Stimulated activated CD4-positive, alpha-beta T cell treated with anti-CD3 and anti-CD28 coated beads, Interleukin-12 subunit alpha, Interleukin-12 subunit beta, amount 100 ng/mL, for 24 hours (primary cell): ENCODE measurements around the gene SLC7A7.
A peak's percentile ranks its signal among the peaks of the same experiment; 100 is the strongest.
"Not testable (repeated sequence)": the region's sequence is repeated elsewhere in the genome, so short reads cannot be mapped to it uniquely, and the experiment has no call there.

Experiments used
- DNase-seq, 2 experiments: peaks; one replicate each; pipeline ENCODE4 v3.0.0-alpha.2; 2020; ENCODE audit warnings: low read depth in 2 of 2

The SLC7A7 gene

DNA sequence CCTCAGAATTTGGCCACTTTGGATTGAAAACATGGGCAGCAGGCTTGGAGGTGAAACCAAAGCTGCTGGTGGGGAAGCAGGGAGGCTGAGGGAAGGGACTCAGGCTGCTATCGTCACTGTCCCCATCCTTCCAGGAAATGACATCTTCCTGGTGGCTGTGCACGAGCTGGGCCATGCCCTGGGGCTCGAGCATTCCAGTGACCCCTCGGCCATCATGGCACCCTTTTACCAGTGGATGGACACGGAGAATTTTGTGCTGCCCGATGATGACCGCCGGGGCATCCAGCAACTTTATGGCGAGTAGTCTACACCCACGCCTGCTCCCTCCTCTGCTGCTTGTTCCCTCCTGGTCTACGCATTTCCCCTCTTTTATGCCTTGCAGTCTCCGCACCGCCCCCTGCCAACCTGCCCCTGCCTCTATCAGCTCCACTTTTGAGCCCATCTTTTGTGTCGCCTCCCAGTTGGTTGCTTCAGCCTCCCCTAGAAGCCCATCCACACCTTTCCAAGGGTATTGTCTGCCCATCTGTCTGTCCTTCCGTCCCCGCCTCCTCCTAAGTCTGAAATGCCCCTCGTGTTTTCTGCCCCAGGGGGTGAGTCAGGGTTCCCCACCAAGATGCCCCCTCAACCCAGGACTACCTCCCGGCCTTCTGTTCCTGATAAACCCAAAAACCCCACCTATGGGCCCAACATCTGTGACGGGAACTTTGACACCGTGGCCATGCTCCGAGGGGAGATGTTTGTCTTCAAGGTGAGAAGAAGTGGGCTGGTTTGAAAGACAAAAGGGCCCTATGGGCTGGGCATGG lies 28.1 kb upstream of the SLC7A7 start:
- DNase-seq, result no peak

DNA sequence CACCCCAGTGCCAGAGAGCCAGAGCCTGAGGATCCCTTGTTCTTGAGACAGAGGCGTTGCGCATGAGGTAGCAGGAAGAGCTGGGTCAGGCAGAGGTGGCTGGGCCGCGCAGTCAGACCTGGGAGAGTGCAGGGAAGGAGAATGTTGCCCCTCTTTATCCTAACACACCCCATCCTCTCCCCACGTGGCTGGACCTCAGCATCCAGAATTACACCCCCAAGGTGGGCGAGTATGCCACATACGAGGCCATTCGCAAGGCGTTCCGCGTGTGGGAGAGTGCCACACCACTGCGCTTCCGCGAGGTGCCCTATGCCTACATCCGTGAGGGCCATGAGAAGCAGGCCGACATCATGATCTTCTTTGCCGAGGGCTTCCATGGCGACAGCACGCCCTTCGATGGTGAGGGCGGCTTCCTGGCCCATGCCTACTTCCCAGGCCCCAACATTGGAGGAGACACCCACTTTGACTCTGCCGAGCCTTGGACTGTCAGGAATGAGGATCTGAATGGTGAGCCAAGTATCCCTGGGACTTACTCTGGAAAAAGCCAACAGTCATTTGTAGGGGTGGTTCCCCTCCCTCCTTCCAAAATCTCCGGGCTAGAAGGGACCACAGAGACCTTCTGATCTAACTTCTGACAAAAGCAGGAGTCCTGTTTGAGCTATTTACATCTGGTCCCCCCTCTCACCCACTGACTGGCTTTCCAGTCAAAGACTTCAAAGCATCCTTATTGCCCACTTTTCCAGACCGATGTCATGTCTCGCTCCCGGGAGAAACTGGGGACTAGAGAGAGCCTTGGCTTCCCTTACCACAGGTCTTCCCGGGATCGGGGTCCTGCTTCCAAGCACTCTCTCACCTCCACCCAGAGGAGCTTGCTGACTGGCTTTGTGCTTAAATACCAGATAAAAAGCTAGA lies 27.2 kb upstream of the SLC7A7 start:
- DNase-seq, result no peak

GRCh38 chr14:22841769-22842168 lies 26.5 kb upstream of the SLC7A7 start:
- DNase-seq, result no peak

- DNase-seq, result no peak
These were observed 26.1 kb upstream of the SLC7A7 start for GRCh38 chr14:22841311-22841710.

GRCh38 chr14:22839159-22839779 lies 24.0 kb upstream of the SLC7A7 start:
- no peak for DNase-seq

DNA sequence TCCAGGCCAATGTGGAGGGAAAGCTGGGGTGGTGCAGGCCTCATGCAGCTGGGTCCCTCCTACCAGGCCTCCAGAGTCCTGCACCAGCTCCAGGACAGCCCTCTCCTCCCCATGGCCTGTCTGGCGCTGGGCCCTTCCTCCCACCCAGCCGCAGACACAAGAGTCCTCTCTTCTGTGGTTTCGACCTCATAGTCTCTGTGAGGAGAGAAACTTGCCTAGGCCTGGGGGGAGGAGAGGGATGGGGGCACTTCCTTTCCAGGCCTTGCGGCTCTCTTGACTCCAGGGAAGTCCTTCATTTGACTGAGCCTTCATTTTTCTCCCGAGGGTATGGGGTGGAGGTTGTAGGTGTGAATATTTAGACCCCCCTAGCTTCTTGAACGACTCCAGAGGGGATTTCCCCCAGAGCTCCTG lies 23.4 kb upstream of the SLC7A7 start:
- DNase-seq, result no peak

GRCh38 chr14:22837750-22838538 lies 22.7 kb upstream of the SLC7A7 start:
- DNase-seq, result no peak

DNA sequence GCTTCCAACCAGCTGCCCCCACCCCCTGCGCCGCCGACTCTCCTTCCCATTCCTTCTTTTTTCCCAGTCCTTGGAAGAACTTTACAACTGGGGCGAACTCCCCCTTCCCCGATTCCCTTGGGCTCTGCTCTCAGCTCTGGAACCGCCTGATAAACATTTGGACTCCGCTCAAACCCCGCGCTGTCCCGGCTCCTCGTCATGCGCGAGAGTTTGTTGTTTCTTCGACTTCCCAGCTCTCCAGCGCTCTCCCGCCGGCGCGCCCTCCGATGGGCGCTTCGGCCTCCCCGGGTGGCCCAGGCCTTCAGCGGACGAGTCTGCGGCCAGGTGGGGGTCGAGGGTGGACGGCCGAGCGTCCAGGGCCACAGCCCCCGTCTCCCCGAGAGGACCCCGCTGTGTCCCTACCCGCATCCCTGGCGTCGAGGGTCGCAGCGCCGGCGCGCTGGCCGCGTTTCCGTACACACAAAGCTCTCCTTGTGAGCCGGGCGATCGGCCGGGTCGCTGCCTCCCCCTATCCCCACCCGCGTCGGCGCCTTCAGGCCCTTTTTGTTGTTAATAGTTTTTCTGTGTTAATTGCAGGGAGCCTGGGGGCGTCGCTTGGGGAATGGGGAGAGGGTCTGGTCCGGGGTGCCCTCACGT lies 22.0 kb upstream of the SLC7A7 start:
- no peak for DNase-seq

GRCh38 chr14:22836301-22837113 lies 21.3 kb upstream of the SLC7A7 start, which contains the start of gene MMP14:
MMP14 (plus strand) TSS chr14:22836585; CDS start chr14:22836818, 233 bp downstream.
- DNase-seq, result no peak

- no peak for DNase-seq
These were observed 20.3 kb upstream of the SLC7A7 start for GRCh38 chr14:22835505-22835904.

DNA sequence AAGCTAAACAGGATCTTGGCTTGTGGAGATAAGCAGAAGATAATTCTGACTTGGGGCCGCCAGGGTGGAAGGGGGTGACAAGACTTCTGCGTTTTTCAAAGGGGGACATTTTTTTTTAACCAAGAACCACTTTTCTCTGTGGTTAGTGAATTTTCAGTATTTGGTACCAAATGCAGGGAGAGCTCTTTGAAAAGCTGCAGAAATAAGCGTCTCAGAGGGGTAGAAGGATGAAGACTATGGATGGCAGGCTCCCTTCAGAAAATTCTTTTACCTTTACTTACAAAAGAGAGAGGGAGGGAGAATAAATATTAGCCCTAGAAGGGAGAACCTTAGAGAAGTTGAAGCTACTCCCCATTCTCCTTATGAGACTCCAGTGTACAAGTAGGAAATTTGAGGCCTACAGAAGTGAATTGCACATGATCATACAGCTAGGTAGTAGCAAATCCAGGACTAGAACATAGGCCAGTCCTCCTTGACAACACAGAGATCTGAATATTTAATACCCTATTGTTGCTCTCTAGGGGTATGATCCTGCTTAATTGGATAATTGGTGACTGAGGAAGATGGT lies 15.3 kb upstream of the SLC7A7 start:
- no peak for DNase-seq

DNA sequence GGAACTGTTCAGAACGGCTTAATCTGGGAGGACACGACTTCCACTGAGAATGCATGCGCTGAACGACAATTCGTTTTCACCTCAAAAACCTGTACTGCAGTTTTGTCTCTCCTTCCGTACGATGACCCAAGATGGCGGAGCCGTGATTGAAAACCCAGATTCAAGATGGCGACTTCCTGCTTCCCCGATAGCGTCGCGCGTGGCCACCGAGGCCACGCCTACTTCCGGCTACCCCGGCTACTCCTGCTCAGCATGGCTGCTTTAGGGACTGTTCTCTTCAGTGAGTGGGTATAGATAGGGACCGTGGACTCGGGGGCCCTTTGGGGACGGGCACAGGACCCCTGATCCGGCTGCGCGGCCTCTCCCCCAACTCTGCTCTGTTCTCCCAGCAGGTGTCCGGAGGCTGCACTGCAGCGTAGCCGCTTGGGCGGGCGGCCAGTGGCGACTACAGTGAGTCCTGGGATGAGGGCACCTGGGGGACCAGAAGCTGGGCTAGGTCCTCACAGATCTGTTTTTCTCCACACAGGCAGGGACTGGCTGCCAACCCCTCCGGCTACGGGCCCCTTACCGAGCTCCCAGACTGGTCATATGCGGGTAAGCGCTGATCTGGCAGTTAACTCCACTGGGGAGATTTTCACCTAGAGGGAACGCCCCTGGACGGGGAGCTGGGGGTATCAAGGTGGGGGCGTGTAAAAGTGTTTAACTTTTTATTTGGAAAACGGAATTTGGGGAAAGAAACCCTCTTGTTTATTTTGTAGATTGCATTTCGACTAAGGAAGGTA lies 14.6 kb upstream of the SLC7A7 start, which contains the start of gene MRPL52:
Gene MRPL52 (plus strand): TSS at position 227 of the 782 bp plus-strand sequence. CDS start 26 bp downstream, at position 253.
- DNase-seq, result peak; percentile 81 to 85

GRCh38 chr14:22829076-22829660 lies 13.9 kb upstream of the SLC7A7 start:
- DNase-seq, result not testable (repeated sequence)

DNA sequence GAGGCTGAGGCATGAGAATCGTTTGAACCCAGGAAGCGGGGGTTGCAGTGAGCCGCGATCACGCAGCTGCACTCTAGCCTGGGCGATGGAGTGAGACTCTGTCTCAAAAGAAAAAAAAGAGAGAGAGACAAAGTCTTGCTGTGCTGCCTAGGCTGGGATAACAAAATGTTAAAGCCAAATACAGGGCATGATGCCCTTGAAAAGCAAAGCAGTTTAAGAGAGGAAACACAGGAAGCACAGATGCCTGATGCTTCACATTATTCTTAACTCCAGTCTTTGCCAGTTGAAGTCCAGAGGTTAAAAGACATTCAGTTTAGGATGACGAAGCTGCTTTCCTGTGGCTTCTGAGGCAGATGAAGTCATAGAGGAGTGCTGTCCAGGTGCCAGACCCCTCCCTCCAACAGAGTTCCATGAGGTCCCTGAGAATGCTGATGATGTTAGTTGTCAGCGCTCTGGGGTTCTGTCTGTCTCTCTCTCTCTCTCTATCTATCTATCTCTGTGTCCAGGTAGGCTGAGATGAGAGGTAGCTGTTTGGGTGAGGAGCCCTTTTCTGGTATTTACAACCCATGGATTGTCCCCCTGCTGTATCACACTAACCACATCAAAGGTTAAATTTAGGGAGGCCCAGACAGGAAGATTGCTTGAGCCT lies 9.6 kb upstream of the SLC7A7 start:
- no peak for DNase-seq

DNA sequence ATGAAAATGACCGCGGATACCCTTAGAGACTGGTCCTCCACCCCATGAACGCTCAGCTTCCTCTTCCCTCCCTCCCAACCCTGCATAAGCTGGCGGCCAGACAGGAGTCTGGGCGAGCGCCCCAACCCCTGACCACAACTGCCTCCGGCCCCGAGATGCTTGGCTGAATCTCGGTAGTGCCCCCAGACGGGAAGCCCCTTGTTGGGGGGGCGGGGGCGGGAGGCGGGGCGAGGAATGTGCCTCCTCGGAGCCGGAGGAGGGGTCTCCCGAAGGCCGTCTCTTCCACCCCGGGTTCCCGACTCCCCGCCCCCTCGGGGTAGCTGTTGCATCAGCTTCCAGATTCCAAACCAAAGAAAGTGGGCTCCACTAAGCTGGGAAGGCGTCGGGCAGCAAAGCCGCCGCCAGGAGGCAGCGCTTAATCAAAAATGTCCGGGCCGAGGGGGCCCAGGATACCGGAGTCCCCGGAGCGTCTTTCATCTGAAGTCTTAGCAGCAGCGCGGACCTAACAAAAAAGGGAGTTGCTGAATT lies 7.4 kb upstream of the SLC7A7 start:
- DNase-seq, result peak; percentile 40 to 62

DNA sequence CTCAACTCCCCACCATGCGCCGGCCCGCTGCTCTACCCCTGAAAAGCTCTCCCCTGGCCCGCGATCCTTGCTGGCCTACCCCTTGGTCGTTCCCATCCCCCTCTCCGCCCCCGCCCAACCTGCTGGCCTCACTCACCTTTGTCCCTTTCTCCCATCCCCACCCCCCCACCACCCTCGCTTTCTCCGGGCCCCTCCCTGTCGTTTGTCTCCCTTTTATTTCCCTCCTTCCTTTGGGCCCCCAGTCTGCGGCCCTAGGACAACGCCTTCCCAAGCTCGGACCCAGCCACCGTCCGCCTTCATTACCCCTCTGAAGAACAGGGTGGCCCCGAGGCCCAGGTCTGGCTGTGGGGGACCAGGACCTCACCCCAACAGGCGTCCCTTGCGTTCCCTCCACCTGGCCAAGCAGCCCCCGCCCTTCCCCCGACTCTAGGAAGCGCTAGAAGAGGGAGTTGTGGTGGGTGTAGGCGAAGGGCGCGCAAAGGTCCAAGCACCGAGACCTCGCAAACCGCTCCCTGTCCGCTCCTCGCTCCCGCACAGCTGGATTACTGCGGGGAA lies 6.9 kb upstream of the SLC7A7 start:
- no peak for DNase-seq
